KMS-11 (cell line): ENCODE data around the gene TBCD.
A peak's percentile ranks its signal among the peaks of the same experiment; 100 is the strongest.
"Not testable (repeated sequence)": the region's sequence is repeated elsewhere in the genome, so short reads cannot be mapped to it uniquely, and the experiment has no call there.

Experiments used
- H2AFZ ChIP-seq: fragments of 200-600 bp; sonication (generic); 2 replicates; pipeline ENCODE4 v1.6.1; 2016; ENCODE audit warnings: antibody characterized with exemption, mixed run types, low read depth
- H3K27ac ChIP-seq: fragments of 200-600 bp; sonication (generic); 2 replicates; pipeline ENCODE4 v1.6.1; 2016; ENCODE audit warnings: mild to moderate bottlenecking, mixed run types
- H3K27me3 ChIP-seq: fragments of 200-600 bp; sonication (generic); 2 replicates; pipeline ENCODE4 v1.6.1; 2017; ENCODE audit warnings: mild to moderate bottlenecking, low read depth, mixed run types, moderate library complexity; ENCODE audit not compliant: insufficient read depth
- H3K36me3 ChIP-seq: fragments of 200-600 bp; sonication (generic); 2 replicates; pipeline ENCODE4 v1.6.1; 2017; ENCODE audit warnings: mild to moderate bottlenecking, mixed run types; ENCODE audit not compliant: insufficient read depth
- H3K4me1 ChIP-seq: fragments of 200-600 bp; sonication (generic); 2 replicates; pipeline ENCODE4 v1.6.1; 2016; ENCODE audit warnings: mild to moderate bottlenecking, low read depth, mixed run types; ENCODE audit not compliant: poor library complexity, severe bottlenecking
- H3K4me2 ChIP-seq: fragments of 200-600 bp; sonication (generic); 2 replicates; pipeline ENCODE4 v1.7.0; 2016; ENCODE audit warnings: mild to moderate bottlenecking, mixed run types
- H3K4me3 ChIP-seq: fragments of 200-600 bp; sonication (generic); IDR thresholded peaks from 2 replicates; pipeline ENCODE4 v1.6.1; 2017; ENCODE audit warnings: low read depth, low read length, mixed read lengths; ENCODE audit not compliant: insufficient read depth
- H3K79me2 ChIP-seq: fragments of 200-600 bp; sonication (generic); 2 replicates; pipeline ENCODE4 v1.6.1; 2016; ENCODE audit warnings: low read depth, mixed run types; ENCODE audit not compliant: insufficient read depth
- H3K9ac ChIP-seq: fragments of 200-600 bp; sonication (generic); 2 replicates; pipeline ENCODE4 v1.6.1; 2016; ENCODE audit warnings: mild to moderate bottlenecking, mixed run types
- H4K20me1 ChIP-seq: fragments of 200-600 bp; sonication (generic); 2 replicates; pipeline ENCODE4 v1.6.1; 2016; ENCODE audit warnings: mild to moderate bottlenecking, mixed run types; ENCODE audit not compliant: insufficient read depth
- CTCF ChIP-seq: fragments of 200-600 bp; sonication (generic); conservative IDR thresholded peaks from 2 replicates; pipeline ENCODE4 v1.6.1; 2017; ENCODE audit warnings: low read depth, mild to moderate bottlenecking, antibody characterized with exemption, low read length, moderate library complexity, mixed read lengths

The TBCD gene

GRCh38 chr17:82775001-82775823 lies 23.3 kb downstream of the TBCD start:
- Histone ChIP-seq H3K36me3 (no peaks in the 10 kb centered on the region), H4K20me1 (no peaks in the 10 kb centered on the region), H2AFZ (no peak overlapping the region), H3K27ac (no peak overlapping the region), H3K4me3 (no peak overlapping the region), H3K9ac (no peak overlapping the region), H3K79me2 (no peaks in the 10 kb centered on the region), H3K27me3 (no peaks in the 10 kb centered on the region), H3K4me1 (no peaks in the 10 kb centered on the region), H3K4me2 (no peak overlapping the region)
- peak; percentile 68 for TF ChIP-seq CTCF

- Histone ChIP-seq H3K36me3 (no peaks in the 10 kb centered on the region), H3K27ac (no peak overlapping the region)
- TF ChIP-seq CTCF, result no peak
These were observed 24.6 kb downstream of the TBCD start for GRCh38 chr17:82776454-82776853.

GRCh38 chr17:82777778-82778375 lies 26.0 kb downstream of the TBCD start:
- H3K36me3 ChIP-seq, H4K20me1 ChIP-seq, H3K4me3 ChIP-seq, H3K27me3 ChIP-seq, H3K4me2 ChIP-seq, H3K79me2 ChIP-seq, H3K9ac ChIP-seq, H3K27ac ChIP-seq, H3K4me1 ChIP-seq, H2AFZ ChIP-seq: not testable (repeated sequence)
- TF ChIP-seq CTCF, result peak; percentile 39

More at GRCh38 chr17:82776454-82776853, 24.6 kb downstream of the TBCD start:
- Histone ChIP-seq H3K9ac (no peak overlapping the region), H4K20me1 (no peaks in the 10 kb centered on the region), H3K27me3 (no peaks in the 10 kb centered on the region), H3K79me2 (no peaks in the 10 kb centered on the region), H3K4me3 (no peak overlapping the region), H3K4me2 (no peak overlapping the region), H2AFZ (no peak overlapping the region), H3K4me1 (no peaks in the 10 kb centered on the region)

- no peak overlapping the region for H2AFZ ChIP-seq
- TF ChIP-seq CTCF, result no peak
- no peaks in the 10 kb centered on the region for H4K20me1 ChIP-seq
- H3K27ac ChIP-seq, result no peak overlapping the region
- no peaks in the 10 kb centered on the region for H3K79me2 ChIP-seq
- H3K27me3 ChIP-seq, result no peaks in the 10 kb centered on the region
- H3K4me1 ChIP-seq, result peaks cover 5% of the 10 kb centered on the region
- H3K4me2 ChIP-seq, result no peak overlapping the region
- no peak overlapping the region for H3K4me3 ChIP-seq
- no peaks in the 10 kb centered on the region for H3K36me3 ChIP-seq
- no peak overlapping the region for H3K9ac ChIP-seq
These were observed 27.7 kb downstream of the TBCD start for GRCh38 chr17:82779541-82779940.
